ENCODE measurements around the gene B3GALNT1.

DNA sequence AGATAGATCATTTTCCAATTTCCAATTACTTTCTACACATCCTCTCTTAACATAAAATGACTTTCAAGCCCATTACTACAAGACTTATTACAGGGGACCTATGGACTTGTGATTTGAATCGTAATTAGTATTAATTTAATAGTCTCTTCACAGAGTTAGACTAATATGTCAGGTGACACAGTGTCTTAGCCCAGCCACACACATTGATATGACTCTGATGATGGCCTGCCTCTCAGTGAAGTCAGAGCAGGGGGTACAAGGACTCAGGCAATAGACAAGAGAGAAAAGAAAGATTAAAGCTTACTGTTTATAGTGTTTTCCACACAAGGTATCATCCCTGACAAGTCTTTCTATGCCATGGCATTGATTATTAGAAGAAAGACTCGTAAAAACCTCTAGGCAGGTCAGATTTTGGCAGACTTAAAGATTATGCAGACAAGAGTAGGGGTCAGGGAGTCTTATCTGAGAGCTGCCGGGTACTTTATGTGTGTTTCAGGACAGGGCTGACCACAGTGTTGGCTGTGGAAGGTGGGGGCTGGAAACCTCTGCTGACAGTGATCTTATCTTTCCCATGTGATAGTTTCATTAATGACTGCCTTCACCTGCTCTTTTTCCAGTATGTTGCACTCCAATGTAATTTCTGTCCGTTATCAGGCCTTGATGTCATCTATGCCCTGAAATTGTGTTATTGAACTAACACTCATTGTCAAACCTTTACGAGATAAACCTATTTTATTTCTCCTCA, 50.1 kb downstream of the B3GALNT1 start:
- TF ChIP-seq POLR2A (IDR thresholded peaks at IDR 0.05; ENCODE audit: low read length) (no peak), GATA1 (IDR thresholded peaks at IDR 0.05; ENCODE audit: low read depth, low read length) (no peak)

Measured in erythroblast (primary cell).